ENCODE measurements around the gene HOXC6. TPM values are rescaled to one million over a fixed set of nuclear protein-coding genes. Genes with fewer than 3 reads are reported as not detected.

HOXC6 gene
- total and polyA plus RNA-seq, 9 of the 15 experiments (the other 6 are each of a cell fraction or from before 2014, with no cell fraction given), result 0.06 to 4.0 (median 1.4) TPM

DNA sequence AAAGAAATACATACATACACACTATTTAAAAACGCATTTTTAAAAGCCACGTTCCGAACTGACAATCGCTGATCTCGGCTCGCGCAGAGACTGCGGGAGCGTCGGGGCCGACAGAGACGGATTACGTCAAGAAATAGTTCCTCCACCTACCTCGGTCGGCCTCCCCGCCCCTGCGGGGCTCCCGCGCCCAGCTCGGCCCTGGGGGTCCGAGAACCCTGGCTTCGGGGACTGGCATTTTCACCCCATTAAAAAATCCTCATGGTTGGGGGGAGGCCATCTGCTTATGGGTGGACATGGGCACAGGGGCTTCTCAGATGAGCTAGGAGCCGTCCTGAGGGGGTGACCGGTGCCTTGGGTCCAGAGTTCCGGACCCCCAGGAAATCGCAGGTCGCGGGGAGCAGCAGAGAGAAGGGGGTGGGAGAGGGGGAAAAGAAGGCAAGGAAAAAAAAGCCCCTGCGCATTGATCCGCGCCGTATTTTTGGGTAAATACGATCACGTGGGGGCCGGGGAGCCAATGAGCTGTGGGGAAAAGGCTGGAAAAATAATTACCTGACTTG, 28.6 kb upstream of the HOXC6 start (continued):
- TF ChIP-seq, protein P1, sequence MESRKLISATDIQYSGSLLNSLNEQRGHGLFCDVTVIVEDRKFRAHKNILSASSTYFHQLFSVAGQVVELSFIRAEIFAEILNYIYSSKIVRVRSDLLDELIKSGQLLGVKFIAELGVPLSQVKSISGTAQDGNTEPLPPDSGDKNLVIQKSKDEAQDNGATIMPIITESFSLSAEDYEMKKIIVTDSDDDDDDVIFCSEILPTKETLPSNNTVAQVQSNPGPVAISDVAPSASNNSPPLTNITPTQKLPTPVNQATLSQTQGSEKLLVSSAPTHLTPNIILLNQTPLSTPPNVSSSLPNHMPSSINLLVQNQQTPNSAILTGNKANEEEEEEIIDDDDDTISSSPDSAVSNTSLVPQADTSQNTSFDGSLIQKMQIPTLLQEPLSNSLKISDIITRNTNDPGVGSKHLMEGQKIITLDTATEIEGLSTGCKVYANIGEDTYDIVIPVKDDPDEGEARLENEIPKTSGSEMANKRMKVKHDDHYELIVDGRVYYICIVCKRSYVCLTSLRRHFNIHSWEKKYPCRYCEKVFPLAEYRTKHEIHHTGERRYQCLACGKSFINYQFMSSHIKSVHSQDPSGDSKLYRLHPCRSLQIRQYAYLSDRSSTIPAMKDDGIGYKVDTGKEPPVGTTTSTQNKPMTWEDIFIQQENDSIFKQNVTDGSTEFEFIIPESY (CRISPR knock-in tag; IDR thresholded peaks at IDR 0.05), result no peak
- TF ChIP-seq, protein P2, sequence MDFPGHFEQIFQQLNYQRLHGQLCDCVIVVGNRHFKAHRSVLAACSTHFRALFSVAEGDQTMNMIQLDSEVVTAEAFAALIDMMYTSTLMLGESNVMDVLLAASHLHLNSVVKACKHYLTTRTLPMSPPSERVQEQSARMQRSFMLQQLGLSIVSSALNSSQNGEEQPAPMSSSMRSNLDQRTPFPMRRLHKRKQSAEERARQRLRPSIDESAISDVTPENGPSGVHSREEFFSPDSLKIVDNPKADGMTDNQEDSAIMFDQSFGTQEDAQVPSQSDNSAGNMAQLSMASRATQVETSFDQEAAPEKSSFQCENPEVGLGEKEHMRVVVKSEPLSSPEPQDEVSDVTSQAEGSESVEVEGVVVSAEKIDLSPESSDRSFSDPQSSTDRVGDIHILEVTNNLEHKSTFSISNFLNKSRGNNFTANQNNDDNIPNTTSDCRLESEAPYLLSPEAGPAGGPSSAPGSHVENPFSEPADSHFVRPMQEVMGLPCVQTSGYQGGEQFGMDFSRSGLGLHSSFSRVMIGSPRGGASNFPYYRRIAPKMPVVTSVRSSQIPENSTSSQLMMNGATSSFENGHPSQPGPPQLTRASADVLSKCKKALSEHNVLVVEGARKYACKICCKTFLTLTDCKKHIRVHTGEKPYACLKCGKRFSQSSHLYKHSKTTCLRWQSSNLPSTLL (IDR thresholded peaks at IDR 0.05), result no peak
- TF ChIP-seq, protein P3, sequence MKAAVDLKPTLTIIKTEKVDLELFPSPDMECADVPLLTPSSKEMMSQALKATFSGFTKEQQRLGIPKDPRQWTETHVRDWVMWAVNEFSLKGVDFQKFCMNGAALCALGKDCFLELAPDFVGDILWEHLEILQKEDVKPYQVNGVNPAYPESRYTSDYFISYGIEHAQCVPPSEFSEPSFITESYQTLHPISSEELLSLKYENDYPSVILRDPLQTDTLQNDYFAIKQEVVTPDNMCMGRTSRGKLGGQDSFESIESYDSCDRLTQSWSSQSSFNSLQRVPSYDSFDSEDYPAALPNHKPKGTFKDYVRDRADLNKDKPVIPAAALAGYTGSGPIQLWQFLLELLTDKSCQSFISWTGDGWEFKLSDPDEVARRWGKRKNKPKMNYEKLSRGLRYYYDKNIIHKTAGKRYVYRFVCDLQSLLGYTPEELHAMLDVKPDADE (conservative IDR thresholded peaks at IDR 0.05; ENCODE audit: control insufficient read depth, low read depth, low read length), result no peak
- TF ChIP-seq, protein P4, sequence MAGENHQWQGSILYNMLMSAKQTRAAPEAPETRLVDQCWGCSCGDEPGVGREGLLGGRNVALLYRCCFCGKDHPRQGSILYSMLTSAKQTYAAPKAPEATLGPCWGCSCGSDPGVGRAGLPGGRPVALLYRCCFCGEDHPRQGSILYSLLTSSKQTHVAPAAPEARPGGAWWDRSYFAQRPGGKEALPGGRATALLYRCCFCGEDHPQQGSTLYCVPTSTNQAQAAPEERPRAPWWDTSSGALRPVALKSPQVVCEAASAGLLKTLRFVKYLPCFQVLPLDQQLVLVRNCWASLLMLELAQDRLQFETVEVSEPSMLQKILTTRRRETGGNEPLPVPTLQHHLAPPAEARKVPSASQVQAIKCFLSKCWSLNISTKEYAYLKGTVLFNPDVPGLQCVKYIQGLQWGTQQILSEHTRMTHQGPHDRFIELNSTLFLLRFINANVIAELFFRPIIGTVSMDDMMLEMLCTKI (IDR thresholded peaks at IDR 0.05; ENCODE audit: partially characterized antibody), result no peak
- TF ChIP-seq DACH1 (IDR thresholded peaks at IDR 0.05; ENCODE audit: partially characterized antibody) (no peak), ZNF408 (CRISPR knock-in tag; IDR thresholded peaks at IDR 0.05; ENCODE audit: low read depth) (no peak), ZNF184 (CRISPR knock-in tag; IDR thresholded peaks at IDR 0.05) (no peak), POLR2B (IDR thresholded peaks at IDR 0.05; ENCODE audit: low read depth, partially characterized antibody) (no peak), FOXP1 (CRISPR knock-in tag; IDR thresholded peaks at IDR 0.05) (no peak), HDAC6 (IDR thresholded peaks at IDR 0.05; ENCODE audit: low read depth, low read length) (no peak), ZC3H4 (CRISPR knock-in tag; IDR thresholded peaks at IDR 0.05; ENCODE audit: borderline replicate concordance) (no peak), BRCA1 (IDR thresholded peaks at IDR 0.05) (no peak), BRCA1 (CRISPR knock-in tag; IDR thresholded peaks at IDR 0.05) (no peak)
- TF ChIP-seq, protein P5, sequence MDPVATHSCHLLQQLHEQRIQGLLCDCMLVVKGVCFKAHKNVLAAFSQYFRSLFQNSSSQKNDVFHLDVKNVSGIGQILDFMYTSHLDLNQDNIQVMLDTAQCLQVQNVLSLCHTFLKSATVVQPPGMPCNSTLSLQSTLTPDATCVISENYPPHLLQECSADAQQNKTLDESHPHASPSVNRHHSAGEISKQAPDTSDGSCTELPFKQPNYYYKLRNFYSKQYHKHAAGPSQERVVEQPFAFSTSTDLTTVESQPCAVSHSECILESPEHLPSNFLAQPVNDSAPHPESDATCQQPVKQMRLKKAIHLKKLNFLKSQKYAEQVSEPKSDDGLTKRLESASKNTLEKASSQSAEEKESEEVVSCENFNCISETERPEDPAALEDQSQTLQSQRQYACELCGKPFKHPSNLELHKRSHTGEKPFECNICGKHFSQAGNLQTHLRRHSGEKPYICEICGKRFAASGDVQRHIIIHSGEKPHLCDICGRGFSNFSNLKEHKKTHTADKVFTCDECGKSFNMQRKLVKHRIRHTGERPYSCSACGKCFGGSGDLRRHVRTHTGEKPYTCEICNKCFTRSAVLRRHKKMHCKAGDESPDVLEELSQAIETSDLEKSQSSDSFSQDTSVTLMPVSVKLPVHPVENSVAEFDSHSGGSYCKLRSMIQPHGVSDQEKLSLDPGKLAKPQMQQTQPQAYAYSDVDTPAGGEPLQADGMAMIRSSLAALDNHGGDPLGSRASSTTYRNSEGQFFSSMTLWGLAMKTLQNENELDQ (CRISPR knock-in tag; IDR thresholded peaks at IDR 0.05; ENCODE audit: borderline replicate concordance), result no peak
- TF ChIP-seq, protein P6, sequence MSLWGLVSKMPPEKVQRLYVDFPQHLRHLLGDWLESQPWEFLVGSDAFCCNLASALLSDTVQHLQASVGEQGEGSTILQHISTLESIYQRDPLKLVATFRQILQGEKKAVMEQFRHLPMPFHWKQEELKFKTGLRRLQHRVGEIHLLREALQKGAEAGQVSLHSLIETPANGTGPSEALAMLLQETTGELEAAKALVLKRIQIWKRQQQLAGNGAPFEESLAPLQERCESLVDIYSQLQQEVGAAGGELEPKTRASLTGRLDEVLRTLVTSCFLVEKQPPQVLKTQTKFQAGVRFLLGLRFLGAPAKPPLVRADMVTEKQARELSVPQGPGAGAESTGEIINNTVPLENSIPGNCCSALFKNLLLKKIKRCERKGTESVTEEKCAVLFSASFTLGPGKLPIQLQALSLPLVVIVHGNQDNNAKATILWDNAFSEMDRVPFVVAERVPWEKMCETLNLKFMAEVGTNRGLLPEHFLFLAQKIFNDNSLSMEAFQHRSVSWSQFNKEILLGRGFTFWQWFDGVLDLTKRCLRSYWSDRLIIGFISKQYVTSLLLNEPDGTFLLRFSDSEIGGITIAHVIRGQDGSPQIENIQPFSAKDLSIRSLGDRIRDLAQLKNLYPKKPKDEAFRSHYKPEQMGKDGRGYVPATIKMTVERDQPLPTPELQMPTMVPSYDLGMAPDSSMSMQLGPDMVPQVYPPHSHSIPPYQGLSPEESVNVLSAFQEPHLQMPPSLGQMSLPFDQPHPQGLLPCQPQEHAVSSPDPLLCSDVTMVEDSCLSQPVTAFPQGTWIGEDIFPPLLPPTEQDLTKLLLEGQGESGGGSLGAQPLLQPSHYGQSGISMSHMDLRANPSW (CRISPR knock-in tag; IDR thresholded peaks at IDR 0.05), result no peak
